Bone marrow (tissue), 2 donors: ENCODE results near the gene OR5L2.
"Not testable (repeated sequence)": the region's sequence is repeated elsewhere in the genome, so short reads cannot be mapped to it uniquely, and the experiment has no call there.

Experiments used
- DNase-seq, 2 donors: peaks; one replicate each; lab custom pipeline; 2025; lab: John Stamatoyannopoulos, UW

Gene OR5L2

DNA sequence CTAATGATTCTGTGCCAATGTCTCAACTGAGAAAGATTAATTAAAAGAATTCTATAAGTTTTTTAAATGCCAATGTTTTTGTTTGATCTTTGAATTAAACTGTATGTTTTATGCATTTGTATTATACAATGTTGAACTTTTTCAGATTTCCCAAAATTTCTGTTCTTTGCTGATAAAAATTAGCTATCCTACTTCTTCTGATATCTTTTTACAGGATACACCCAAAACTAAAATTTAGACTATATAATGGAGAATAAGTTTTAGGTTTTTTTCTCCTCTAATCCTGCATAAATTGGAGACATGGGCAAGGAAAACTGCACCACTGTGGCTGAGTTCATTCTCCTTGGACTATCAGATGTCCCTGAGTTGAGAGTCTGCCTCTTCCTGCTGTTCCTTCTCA, at the start of gene OR5L2:
OR5L2 (plus strand) TSS at position 301 of the 400 bp plus-strand sequence; CDS start at position 301, 0 bp downstream.
- no peak for DNase-seq

DNA sequence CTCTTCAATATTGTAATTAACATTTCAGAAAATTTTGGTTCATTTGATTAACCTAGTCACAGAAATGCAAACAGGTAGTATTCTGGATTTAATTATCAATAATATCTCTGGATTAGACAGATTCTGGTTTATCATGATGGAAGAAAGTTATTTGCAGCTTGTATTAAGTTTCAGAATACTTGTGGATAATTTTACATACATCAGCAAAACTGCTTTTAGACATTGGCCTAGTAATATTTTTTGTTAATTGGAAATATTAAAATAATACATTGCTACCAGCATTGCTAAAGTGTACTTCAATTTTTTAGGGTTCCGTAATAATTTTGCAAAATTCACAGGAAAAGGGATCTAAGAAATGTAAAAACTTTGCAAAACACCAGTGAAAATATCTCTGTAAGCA, 35.4 kb upstream of the OR5L2 start:
- DNase-seq: no peak

- no peak for DNase-seq
Observed at GRCh38 chr11:55793321-55793720, 33.7 kb upstream of the OR5L2 start.

DNA sequence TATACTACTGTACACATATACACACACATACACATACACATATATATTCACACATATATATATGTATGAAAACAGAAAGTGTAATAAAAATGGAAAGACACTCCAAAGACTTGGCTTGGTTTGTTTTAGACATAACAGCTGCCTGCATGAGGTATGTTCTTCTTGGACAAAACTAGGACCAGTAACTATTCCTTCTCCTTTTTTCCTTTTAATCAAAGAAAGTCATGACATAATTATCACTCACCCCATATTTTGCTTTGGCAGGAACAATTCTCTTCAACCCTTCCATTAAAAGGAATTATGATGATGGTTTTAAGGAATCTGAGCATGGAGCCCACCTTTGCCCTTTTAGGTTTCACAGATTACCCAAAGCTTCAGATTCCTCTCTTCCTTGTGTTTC, 31.8 kb upstream of the OR5L2 start, which contains the start of gene OR5D14:
OR5D14 (plus strand) TSS at position 301 of the 400 bp plus-strand sequence; CDS start at position 301, 0 bp downstream.
- DNase-seq: no peak

- DNase-seq: no peak
Observed at GRCh38 chr11:55806248-55806647, 20.8 kb upstream of the OR5L2 start.

DNA sequence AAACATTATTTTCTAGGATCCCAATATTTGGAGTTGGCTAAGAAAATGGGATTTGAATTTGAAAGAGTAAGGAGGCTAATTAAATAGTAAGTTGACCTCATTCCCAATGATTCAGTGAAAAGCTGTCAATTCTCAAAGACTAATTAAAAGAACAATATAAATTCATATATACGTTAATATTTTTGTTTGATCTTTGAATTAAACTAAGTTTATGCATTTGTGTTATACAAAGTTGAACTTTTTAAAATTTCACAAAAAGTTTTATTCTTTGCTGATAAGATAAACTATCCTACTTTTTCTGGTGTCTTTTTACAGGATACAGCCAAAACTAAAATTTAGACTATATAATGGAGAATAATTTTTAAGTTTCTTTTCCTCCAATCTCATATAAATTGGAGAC, 16.0 kb upstream of the OR5L2 start, which contains the start of gene OR5L1:
OR5L1 (plus strand) TSS at position 301 of the 400 bp plus-strand sequence. CDS start 100 bp downstream, outside the sequence.
- no peak for DNase-seq

- DNase-seq: no peak
Observed at GRCh38 chr11:55819330-55819729, 7.7 kb upstream of the OR5L2 start, which contains the start of gene OR5D18. OR5D18 (plus strand) TSS chr11:55819630; CDS start chr11:55819630, 0 bp downstream.

DNA sequence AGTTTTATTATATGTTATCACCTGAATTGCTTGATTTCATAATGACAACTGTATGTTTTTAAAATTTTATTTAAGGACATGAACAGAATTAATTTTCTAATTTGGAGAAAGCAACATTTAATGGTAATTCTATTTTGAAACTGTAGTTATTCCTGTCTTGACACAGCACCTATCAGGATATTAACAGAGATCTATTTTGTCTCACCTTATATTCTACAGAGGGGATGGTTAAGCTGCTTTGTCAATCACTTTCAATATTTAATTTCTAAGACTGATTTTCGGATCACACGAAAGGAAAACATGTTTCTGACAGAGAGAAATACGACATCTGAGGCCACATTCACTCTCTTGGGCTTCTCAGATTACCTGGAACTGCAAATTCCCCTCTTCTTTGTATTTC, 11.4 kb downstream of the OR5L2 start, which contains the start of gene OR5D16:
OR5D16 (plus strand) TSS at position 301 of the 400 bp plus-strand sequence; CDS start at position 301, 0 bp downstream.
- DNase-seq: no peak

DNA sequence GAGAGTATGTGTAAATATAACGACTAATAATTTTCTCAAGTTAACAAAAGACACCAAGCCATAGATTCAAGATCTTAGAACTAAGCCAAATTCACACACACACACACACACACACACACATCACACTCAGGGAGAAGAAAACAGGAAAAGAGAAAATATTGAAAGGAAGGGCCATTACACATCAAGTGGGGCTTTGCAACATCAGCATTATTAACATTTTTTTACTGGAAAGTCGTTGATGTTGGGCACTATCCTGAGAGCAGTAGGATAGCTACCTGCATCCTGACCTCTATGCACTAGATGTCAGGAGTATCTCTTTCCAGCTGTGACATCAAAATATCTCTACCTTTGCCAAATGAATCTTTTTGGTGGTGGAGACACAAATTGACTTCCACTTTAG, 20.4 kb downstream of the OR5L2 start:
- no peak for DNase-seq

- DNase-seq: no peak
Observed at GRCh38 chr11:55849037-55849436, 22.0 kb downstream of the OR5L2 start.

- no peak for DNase-seq
Observed at GRCh38 chr11:55852141-55852540, 25.1 kb downstream of the OR5L2 start.

DNA sequence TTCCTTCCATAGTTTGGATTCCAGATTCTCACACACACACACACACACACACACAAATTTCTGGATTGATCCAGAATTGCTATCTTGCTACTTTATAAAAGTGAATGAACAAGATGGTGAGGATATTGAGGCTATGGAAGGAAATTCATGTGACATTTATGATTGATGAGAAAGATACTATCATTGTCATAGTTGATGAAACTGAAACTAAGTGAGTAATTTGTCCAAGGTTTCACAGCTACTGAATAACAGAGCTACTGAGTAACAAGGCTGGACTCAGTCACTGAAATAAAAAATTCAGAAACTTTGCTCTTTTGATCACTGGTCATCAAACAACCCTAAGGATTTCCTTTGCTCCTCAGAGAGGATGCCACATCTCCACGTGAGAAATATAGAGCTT, 27.7 kb downstream of the OR5L2 start:
- no peak for DNase-seq

DNA sequence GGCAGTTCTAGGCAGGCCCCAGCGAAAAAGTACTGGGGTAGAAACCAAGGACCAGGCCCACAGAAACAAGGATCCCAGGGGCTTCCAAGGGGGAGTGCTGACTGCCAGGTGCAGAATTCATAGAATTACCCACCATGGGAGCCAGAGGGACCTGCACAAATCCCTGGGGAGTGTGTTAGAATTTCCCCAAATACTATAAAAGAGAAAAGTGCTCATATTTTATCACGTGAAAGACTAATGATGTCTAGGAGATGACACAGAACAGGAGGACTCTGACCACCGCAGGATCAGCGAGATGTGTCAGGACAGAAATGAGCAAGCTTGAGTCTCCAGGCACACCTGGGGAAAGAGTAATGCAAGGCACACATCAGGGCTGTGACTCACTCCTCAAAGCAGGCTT, 40.3 kb downstream of the OR5L2 start:
- not testable (repeated sequence) for DNase-seq

- not testable (repeated sequence) for DNase-seq
Observed at GRCh38 chr11:55872731-55873130, 45.7 kb downstream of the OR5L2 start.

DNA sequence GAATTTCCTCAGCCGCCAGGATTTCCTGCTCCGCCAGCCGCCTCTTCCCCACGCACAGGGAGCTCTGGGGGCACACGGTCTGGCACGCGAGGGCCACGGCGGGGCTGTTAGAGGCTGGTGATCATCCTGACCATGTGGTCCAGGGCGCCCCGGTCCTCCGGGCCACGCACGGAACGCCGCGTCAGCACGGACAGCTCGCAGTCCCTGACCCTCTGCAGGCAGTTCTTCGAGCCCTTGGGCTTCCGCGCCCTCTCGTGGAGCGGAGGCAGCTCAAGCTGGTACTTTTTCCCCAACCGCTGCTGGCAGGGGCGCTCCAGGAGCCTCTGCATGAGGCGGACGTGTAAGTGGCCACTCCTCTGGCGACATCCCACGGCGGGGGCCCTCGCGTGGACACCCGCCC, 46.1 kb downstream of the OR5L2 start:
- DNase-seq: not testable (repeated sequence)
